ENCODE results near the gene SST.
"Not testable (repeated sequence)": the region's sequence is repeated elsewhere in the genome, so short reads cannot be mapped to it uniquely, and the experiment has no call there.

Gene SST

DNA sequence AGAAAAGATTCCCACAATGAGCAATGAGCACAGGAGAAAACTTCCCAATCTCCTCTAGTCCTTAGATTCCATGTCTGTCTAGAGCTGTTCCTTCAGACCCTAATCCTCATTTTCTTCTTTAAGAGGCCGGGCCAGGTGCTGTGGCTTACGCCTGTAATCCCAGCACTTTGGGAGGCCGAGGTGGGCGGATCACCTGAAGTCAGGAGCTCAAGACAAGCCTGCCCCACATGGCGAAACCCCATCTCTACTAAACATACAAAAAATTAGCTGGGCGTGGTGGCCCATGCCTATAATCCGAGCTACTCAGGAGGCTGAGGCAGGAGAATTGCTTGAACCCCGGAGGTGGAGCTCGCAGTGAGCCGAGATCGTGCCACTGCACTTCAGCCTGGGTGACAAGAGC, 11.6 kb upstream of the SST start:
- DNase-seq: not testable (repeated sequence)

DNA sequence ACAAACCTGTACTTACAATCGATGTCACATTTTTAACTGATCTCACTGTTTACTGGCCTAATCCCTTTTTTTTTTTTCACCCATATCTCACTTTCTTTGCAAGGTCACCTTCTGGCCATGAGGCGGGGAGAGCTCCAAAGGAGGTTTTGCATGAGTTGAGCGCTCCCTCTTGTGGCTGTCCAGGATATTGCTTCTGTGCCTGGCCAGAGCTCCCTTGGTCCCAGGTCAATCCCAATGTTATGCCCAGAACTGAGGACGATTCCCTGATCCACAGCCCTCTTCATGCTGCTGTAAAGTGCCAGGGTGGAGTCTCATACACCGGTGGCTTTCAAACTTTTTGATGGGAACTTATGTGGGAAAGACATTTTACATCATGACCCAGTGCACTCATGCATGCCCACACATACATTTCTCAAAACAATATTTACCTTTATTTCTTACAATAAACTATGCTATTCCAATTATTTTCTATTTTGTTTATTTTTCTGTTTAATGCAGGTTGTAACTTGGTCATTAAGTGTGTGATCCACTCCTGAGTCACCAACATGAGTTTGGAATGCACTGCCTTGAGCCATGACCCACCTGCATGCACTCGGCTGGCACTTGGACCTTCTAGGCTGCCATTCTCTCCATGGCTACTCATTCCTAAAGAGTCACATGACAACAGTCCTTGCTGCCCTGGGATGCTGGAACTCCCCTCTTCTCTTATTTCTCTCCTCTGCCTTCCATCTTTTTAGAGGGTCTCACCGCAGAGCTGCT, 9.6 kb upstream of the SST start:
- peak; percentile 62 for DNase-seq

DNA sequence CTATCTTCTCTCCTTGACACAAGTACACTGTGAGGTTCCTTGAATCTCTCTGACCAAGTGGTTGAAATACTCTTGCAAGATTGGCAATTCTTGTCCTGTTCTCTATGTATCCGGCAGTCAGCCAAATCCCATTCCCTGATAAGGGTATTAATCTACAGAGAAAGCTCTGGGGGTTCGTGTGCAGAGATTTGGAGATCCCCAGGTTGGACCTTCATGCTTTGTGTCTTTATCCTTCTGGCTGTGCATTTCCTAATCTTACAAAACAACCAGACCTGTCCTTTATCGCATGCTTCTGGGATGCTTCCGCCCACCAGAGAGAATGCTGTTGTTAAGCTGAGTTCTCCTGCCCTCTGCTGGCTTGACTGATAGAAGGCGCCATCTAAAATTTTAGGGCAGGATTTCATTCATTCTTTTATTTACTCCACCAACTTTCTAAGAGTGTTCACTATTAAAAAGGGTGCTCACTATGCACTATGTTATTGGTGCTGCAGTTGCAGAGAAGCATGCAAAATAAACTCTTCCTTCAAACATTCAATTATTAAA, 8.6 kb upstream of the SST start:
- DNase-seq: no peak

DNA sequence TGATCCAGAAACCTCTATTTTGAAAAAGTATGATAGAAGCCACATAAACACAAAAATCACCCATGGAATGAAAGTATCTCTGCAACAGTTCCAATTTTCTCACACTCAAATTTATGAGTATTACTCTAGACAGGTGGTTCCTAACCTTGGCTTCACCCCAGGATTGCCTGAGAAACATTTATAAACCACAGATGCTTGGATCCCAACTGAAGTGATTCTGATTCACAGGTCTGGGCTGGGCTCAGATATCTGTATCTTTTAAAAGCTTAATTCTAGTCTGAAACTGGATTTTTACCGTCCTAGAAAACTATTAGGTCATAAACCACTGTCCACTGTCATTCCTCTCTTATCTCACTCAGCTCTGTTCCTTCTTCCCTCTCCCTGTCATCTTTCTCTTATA, 7.4 kb upstream of the SST start:
- DNase-seq: no peak

DNA sequence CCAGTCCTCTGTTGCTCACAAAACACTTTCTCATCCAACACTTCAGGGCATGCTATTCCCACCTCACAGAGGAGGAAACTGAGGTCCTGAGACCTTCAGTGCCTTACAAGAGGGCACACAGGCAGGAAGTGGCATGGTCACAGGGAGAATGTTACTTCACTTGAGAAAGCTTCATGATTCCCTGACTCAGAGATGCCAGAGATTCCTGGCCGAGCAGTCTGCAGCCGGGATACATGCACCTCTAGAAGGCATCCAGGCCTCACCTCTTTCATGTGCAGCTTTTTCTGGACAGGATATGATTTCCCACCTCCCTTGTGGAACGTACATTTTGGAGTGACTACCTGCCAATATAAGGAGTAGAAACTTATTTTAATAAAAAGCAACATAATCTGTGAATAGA, 2.8 kb upstream of the SST start:
- no peak for DNase-seq

DNA sequence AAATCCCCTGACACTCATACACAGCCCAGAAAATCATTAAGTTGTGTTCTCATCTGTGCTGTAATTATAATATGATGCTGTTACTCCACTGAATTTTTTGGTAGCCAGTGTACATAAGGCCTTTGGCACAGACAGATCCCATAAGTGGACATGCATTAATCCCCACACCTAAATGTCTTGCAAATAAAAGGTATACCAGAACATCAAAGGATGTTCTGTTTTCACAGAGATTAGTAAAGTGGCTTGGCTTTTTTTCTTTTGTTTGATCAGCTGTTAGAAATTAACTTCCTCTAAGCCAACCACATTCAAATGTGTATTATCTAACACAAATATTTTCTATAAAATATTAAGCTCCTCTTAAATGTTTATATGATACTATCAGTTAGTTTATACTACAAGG, 2.7 kb downstream of the SST start:
- DNase-seq: no peak

DNA sequence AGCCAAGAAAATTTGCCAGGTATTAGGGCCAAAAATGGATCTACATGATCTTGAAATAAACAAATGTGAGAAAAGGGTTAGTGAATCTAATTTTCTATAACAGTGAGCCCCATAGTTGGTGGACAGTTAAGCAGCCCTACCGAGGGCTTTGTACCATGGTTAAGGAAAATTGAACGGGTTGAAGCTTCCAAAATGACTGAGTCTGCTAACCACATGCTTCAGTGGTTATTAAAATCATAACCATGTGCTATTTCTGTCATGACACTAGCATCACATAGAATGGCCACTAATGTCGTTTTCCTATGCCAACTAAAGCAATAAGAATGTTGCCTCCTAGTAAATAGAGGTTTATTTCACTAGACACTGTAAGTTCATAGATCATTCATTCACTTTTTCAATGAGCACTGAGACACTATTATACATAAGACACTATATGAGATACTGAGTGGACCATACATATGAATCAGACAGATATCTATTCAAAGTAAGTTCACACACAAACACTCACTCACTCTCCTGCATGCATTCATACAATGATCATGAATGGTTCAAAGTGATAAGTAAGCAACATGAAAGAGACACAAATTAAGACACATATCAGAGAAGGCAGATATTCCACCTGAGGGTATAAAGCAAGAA, 4.3 kb downstream of the SST start:
- no peak for DNase-seq

DNA sequence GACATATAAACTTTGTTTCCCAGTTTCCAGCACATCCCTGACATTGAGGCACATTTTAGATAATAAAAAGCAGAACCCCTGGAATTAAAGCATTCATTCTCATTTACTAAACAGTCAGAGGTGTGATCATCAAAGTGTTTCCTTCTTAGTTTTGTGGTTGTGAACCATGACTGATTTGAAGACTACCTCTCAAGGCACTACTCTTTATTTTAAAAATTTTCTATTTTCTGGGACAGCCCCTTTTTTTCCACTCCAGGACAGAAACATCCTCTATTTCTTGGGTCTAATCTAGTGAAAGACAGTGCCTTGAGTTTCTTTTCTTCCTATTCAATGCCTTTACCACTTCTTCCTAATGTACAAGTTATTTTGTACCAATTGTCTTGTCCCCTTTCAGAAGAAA, 5.2 kb downstream of the SST start:
- no peak for DNase-seq

DNA sequence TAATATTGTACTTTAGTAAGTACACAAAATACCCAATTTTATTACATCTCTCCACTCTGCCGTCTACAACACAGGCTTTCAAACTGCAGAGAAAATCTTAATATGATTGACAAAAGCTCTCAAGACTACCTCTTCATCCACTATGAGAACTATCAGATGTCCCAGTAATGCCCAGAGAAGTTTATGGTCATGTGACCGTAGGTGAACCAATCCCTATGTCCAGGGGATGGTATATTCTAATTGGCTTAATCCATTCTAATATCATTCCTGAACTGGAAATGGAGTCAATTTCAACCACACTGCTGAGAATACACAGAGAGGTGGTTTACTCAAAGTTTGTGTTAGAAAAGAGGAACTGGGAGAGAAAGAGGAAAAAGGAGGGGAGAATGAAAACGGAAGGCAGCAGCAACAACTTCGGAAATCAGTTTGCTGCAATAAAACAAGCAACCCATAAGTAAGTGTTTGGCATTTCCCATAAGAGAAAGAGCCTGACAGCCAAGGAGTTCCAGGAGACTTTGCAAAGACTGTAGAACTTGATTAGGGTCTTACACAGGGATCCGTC, 7.3 kb downstream of the SST start:
- DNase-seq: no peak

DNA sequence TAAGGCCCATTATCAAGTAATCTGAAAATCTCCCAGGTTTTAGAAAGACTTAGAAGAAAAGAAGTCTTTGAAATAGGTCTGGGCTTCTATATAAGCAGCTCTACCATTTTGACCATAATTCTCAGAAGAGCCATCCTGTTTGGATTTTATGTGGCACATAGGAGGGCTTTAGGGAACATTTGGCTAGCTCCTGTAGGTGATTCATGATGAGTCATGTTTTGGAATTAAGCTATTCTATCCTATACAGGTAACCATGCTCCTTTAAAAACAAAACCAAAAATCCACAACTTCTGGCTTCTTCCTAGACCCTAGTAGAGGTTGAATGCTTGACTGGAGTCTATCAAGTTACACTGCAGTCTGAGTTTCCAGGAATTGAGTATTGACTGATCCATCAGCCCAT, 8.9 kb downstream of the SST start:
- DNase-seq: no peak

DNA sequence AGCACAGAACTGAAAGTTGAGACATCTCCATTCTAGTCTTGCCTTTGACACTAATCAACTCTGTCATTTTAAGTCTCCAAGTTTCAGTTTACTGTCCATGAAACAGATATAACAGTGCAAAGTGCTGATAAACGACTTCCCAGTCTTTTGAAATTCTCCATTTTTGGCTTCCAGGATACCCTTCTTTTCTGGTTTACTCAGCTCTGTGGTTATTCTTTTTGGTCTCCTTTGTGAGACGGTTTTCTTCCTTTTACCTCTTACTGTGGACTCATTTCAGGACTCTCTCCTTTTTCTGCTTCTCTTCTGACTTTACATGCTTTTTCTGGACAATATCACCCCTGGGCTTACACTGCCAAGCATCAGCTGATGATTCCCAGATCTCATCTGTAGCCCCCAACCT, 18.9 kb downstream of the SST start:
- no peak for DNase-seq

DNA sequence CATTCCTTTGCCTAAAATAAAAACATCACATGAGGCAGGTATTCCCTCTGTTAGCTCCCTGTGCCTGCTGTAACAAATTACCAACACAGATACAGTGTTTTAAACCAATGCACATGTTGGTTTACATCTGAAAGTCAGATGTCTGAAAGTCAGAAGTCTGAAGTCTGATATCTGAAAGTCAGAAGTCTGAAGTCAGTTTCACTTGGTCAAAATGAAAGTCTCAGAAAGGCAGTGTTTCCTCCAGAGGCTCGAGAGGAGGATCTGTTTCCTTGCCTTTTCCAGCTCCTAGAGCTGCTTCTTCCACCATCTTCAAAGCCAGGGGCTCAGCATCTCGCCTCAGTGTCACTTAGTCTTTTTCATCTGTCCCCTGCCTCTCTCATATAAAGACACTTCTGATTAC, 22.0 kb downstream of the SST start:
- no peak for DNase-seq

DNA sequence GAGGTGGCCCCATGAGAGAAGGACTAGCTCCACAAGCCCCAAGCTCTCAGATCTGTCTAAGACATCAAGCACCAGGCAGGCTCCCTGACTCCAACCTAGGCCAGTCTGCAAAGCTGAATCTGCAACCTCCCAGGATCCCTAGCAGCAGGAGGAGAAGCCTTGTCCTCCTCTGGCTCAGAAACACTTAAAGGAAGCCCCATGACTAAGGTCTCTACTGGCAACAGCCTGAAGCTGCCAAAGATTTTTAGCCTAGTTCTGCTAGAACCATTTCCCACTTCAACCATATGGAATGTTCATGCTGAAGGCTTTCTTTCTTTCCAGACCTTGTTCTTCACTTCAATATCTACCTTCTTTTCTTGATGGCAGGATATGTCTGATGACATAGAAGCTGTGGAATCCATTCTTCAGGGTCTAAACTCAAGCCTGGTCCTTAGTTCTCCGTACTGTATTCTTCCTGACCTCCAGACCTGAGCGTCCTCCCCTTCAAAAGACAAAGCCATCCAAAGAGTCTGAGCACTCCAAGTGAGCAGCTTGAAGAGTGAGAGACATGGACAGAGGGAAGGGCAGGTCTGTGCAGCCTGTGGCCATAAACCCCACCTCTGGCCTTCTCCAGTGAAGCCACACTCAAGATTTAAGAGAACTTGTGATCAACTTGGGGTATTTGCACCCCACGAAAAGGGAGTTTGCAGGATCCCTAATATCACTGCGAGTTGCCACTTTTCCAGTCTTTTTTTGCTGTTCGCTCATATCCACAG, 23.1 kb downstream of the SST start:
- DNase-seq: no peak

DNA sequence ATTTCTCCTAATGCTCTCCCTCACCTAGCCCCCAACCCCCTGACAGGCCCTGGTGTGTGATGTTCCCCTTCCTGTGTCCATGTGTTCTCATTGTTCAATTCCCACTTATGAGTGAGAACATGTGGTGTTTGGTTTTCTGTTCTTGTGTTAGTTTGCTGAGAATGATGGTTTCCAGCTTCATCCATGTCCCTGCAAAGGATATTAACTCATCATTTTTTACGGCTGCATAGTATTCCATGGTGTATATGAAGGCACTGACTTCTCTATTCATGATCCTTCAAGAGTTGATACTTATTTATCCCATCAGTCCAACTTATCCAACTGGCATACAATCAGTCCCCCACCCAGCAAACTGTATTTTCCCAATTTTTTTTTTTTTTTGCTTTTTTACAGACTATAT, 24.8 kb downstream of the SST start:
- DNase-seq: not testable (repeated sequence)

DNA sequence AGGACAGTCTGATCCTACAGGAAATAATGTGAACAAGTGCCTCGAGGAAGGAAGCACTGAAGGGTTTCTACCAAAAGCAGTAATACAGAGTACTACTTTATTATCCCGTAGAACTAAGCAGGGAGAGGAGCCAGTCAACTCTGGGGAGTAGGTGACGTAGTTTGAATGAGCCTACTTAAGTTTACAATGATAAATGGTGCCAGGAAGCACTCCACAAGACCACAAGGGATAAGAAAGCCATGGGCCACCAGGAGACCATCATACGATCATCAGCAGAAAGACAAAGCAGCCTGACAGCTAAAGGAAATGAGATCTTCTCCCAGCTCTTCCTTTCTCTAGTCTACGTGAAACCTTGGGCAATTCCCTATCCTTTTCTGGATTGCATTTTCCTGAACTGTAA, 27.3 kb downstream of the SST start:
- no peak for DNase-seq

DNA sequence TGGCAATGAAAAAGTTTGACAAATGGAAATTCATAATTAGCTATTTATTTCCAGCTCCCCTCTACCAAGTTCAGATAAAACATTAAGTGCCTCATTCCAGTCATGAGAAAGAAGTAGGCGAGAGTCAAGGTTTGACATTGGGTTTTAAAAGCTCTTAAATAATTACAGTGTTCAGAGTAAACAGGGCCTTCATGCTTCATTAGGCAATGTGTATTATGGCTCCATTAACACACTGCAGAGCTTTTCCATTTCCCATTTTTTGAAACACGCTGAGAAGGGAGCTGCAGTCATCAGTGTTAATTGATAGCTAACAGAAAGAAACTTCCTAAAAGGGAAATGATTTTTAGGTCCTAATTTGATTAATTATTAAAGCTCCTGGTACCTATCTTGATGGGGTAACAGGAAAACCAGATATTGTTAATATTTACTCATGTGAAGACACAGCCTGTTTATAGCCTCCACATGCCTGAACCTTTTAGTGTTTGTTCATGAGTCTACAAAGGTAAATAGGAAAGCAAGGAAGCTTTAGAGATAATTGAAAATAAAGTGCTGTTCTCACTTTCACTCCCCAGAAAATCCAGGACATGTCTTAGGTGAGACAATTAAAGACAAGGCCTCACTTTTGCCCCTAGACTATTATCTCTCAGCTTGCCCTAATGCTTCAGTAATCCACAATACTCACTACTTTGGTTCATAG, 28.7 kb downstream of the SST start:
- no peak for DNase-seq

DNA sequence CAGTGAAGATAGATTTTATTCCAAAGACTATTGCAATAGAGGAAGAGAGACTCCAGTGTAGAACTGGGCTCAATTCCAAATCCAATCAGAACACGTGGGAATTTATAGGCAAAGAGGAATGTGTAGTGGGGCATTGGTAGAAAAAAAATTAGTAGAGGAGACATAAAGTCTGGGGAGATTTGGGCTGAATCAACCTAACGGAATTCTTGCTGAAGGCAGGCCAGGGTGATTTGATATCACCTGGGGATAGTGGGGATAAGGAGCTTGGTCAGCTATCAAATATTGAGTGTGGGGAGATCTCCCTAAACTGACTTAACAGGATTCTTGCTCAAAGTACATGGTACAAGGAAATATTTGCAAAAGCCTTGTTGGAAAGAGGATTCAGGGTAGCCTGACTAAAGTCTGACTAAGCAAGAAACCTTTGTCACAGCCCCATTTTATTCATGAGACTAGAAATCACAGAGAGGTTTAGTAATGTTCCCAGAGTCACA, 29.6 kb downstream of the SST start:
- DNase-seq: no peak

DNA sequence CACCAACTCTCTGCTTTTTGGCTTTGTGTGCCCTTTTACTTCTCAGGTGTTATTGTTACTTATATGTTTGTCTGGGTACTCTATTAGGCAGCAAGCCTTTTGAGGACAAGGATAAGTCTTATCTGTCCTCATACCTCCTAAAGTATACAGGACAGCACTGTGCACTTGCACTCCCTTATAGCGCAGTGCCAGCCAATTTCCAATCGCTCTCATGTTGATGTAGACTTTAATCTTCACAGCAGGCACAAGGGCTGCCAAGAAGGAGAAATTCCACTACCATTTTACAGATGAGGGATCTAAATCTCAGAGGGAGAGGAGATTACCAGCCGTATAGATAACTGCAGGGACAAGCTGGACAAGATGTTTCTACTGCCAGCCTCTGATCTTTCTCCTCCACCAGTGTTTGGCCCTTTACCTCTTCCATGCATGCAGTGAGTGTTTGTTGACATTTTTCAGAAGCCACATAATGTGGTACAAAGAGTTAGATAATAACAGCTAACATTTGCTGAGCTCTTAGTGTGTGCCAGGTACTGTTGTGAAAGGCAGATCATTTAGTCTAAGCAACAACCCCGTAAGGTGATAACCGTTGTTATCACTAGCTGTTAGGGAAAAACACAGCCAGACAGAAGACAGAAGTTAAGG, 30.1 kb downstream of the SST start:
- DNase-seq: no peak

DNA sequence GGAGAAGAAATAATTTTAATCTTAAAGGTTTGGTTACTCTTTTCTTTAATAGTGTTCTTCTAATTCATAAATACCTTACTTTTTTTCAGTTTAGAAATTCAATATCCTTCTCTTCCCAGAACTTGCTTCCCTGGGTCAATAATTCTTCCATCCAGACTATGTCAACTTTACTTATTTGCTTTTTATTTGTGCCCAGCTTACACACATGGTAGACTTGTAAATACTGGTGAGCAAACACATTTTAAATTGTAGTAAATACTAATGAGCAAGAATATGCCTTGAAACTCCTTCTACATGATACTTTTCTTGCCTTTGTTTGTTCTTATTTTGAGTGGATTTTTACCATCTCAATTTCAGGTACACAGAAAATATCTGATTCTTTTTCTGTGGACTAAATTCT, 33.7 kb downstream of the SST start:
- no peak for DNase-seq

DNA sequence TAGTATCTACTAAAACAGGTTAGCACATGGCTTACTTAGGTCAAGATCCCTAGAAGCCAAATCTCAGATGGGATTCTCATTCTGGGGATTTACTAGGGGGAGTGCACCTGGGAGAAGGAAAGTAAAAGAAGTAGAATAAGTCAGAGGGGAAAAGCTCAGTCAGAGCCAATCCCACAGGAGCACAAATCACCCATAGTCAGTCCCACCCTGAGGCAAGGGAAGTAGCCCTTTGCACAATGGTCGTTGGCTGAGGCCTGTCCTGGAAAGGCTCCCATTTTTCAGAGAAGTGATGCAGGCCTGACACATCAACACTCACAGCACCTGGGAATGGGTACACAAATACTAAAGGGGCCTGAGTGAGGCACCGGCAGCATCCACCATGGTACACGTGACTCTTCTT, 39.8 kb downstream of the SST start:
- no peak for DNase-seq

DNA sequence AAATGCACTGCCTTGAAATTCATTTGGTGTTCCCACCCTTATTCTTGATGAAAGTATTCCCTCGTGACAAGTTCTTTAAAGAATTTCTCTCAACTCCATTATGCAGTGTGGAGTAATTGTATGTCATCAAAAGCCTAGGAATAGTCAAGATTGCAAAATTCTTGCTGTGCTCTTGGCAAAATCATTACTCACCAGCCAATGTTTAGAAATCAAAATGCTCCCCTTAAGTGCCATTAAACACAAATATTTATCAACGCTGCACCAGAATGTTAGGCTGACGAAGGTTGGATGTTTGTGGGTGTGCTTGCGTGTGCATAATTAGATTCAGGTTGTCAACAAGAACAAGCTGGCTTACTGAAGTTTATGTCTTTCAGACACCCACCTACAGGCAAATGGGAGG, 40.5 kb downstream of the SST start:
- no peak for DNase-seq

DNA sequence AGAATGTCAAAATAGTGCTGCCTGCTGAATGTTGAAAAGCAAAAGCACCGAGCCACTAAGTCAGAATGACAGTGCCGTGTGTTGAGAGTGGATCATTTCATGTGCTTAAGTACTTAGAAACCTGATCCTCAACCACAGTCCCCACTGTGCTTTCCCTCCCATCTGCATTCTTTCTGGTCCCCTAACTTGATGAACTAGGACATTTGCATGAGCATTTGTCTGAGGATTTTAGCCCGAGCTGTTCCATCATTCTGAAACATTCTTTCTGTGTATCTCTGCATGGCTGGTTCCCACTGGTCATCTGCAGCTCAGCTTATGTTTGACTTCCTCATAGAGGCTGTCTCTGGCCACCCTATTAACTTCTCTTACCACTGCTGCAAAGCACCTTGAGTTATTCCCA, 42.0 kb downstream of the SST start:
- DNase-seq: no peak
